Neural progenitor cell (in vitro differentiated cells): ENCODE data around the gene FH.

Experiments used
- EZH2 ChIP-seq: fragments of 200-600 bp; sonication (generic); IDR thresholded peaks from 2 replicates; pipeline ENCODE4 v1.6.1; 2017; ENCODE audit warnings: antibody characterized with exemption, mild to moderate bottlenecking, moderate library complexity
- EZH2phosphoT487 ChIP-seq: fragments of 200-600 bp; sonication (generic); IDR thresholded peaks from 2 replicates; pipeline ENCODE4 v1.6.1; 2017; ENCODE audit warnings: antibody characterized with exemption
- TF ChIP-seq, protein P1 (sequence below): fragments of 200-600 bp; sonication (generic); IDR thresholded peaks from 2 replicates; pipeline ENCODE4 v1.5.1; 2017; ENCODE audit warnings: antibody characterized with exemption, mild to moderate bottlenecking

DNA sequence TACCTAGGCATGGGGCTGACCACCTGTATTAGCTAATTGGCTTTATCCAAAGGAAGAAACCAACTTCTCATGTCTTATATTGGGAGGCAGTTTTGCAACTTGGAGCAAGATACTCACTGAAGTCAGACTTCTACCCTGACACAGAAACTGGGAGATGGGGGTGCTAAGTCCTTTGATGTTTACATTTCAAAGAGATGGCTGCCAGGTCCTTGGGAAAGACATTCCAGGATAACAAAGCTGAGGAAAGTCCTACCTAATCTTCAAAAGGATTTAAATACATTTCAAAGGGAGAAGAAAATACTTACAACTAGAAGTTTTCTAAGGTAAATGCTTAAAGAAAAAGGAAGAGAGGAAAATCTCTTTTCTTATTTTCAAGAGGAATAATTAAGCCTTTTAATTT lies 62.1 kb downstream of the FH start:
- TF ChIP-seq, protein P1, sequence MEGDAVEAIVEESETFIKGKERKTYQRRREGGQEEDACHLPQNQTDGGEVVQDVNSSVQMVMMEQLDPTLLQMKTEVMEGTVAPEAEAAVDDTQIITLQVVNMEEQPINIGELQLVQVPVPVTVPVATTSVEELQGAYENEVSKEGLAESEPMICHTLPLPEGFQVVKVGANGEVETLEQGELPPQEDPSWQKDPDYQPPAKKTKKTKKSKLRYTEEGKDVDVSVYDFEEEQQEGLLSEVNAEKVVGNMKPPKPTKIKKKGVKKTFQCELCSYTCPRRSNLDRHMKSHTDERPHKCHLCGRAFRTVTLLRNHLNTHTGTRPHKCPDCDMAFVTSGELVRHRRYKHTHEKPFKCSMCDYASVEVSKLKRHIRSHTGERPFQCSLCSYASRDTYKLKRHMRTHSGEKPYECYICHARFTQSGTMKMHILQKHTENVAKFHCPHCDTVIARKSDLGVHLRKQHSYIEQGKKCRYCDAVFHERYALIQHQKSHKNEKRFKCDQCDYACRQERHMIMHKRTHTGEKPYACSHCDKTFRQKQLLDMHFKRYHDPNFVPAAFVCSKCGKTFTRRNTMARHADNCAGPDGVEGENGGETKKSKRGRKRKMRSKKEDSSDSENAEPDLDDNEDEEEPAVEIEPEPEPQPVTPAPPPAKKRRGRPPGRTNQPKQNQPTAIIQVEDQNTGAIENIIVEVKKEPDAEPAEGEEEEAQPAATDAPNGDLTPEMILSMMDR: no peak
- no peak for TF ChIP-seq EZH2phosphoT487
- TF ChIP-seq EZH2: no peak
